Measurements from ENCODE around the gene TRAPPC11. TPM values are rescaled to one million over a fixed set of nuclear protein-coding genes. Genes with fewer than 3 reads are reported as not detected.

The TRAPPC11 gene
- total and polyA plus RNA-seq, 4 donors: 7.6 to 27.9 (median 14.9) TPM

- TF ChIP-seq MAX (IDR thresholded peaks at IDR 0.05): no peak
- no peak for TF ChIP-seq YY1 (IDR thresholded peaks at IDR 0.05)
- no peak for TF ChIP-seq RXRA (IDR thresholded peaks at IDR 0.05)
- TF ChIP-seq SP1 (IDR thresholded peaks at IDR 0.05): no peak
- TF ChIP-seq HNF4G (IDR thresholded peaks at IDR 0.05): no peak
- Histone ChIP-seq H3K36me3 (ENCODE audit: control insufficient read depth in 4 of 4, insufficient read depth in 3 of 4, low read depth in 1 of 4, low read length in 3 of 4) (no peaks in the 10 kb centered on the region), H3K9me3 (ENCODE audit: control insufficient read depth in 4 of 4, low read length in 3 of 4) (no peaks in the 10 kb centered on the region), H3K27me3 (ENCODE audit: control insufficient read depth in 4 of 4, insufficient read depth in 4 of 4, low read length in 3 of 4) (no peaks in the 10 kb centered on the region), H3K9ac (ENCODE audit: low read depth in 1 of 2, low read length in 2 of 2) (no peak overlapping the region), H3K27ac (ENCODE audit: low read depth in 1 of 2, low read length in 2 of 2) (no peak overlapping the region), H3K4me1 (ENCODE audit: control insufficient read depth in 4 of 4, insufficient read depth in 4 of 4, low read length in 3 of 4) (peaks cover 7 to 17% (median 13%) of the 10 kb centered on the region in 4 donors), H3K4me3 (ENCODE audit: low read depth in 1 of 3, low read length in 3 of 3) (no peak overlapping the region)
- WGBS: 79% methylated on average over 10 of the region's 10 CpGs
- no peak for DNase-seq (ENCODE audit: low spot score)
Observed at GRCh38 chr4:183635321-183635720, 23.8 kb upstream of the TRAPPC11 start.

GRCh38 chr4:183635741-183636140 lies 23.4 kb upstream of the TRAPPC11 start:
- no peaks in the 10 kb centered on the region for H3K27me3 ChIP-seq (ENCODE audit: control insufficient read depth in 4 of 4, insufficient read depth in 4 of 4, low read length in 3 of 4)
- no peaks in the 10 kb centered on the region for H3K9me3 ChIP-seq (ENCODE audit: control insufficient read depth in 4 of 4, low read length in 3 of 4)
- WGBS: 89% methylated on average over 5 of the region's 5 CpGs
- H3K36me3 ChIP-seq (ENCODE audit: control insufficient read depth in 4 of 4, insufficient read depth in 3 of 4, low read depth in 1 of 4, low read length in 3 of 4): no peaks in the 10 kb centered on the region
- no peak overlapping the region for H3K27ac ChIP-seq (ENCODE audit: low read depth in 1 of 2, low read length in 2 of 2)
- DNase-seq (ENCODE audit: low spot score): no peak
- peaks cover 7 to 17% (median 13%) of the 10 kb centered on the region in 4 donors for H3K4me1 ChIP-seq (ENCODE audit: control insufficient read depth in 4 of 4, insufficient read depth in 4 of 4, low read length in 3 of 4)
- TF ChIP-seq YY1 (IDR thresholded peaks at IDR 0.05): no peak
- no peak for TF ChIP-seq HNF4G (IDR thresholded peaks at IDR 0.05)
- TF ChIP-seq TAF1 (conservative IDR thresholded peaks at IDR 0.05): no peak
- TF ChIP-seq HNF4A (conservative IDR thresholded peaks at IDR 0.05): no peak
- TF ChIP-seq JUND (IDR thresholded peaks at IDR 0.05): no peak
- TF ChIP-seq ATF3 (IDR thresholded peaks at IDR 0.05): no peak
- TF ChIP-seq MAX (IDR thresholded peaks at IDR 0.05): no peak
- H3K9ac ChIP-seq (ENCODE audit: low read depth in 1 of 2, low read length in 2 of 2): no peak overlapping the region
- H3K4me3 ChIP-seq (ENCODE audit: low read depth in 1 of 3, low read length in 3 of 3): no peak overlapping the region

- WGBS: 47% methylated on average over 8 of the region's 8 CpGs
- H3K4me3 ChIP-seq (ENCODE audit: low read depth in 1 of 3, low read length in 3 of 3): peak overlapping the region in 1 of 3 donors; percentile 45
Observed at GRCh38 chr4:183636503-183636902, 22.6 kb upstream of the TRAPPC11 start.

GRCh38 chr4:183636923-183637322 lies 22.2 kb upstream of the TRAPPC11 start:
- Histone ChIP-seq H3K4me1 (ENCODE audit: control insufficient read depth in 4 of 4, insufficient read depth in 4 of 4, low read length in 3 of 4) (peaks cover 7 to 17% (median 11%) of the 10 kb centered on the region in 4 donors), H3K27ac (ENCODE audit: low read depth in 1 of 2, low read length in 2 of 2) (no peak overlapping the region), H3K9ac (ENCODE audit: low read depth in 1 of 2, low read length in 2 of 2) (peak overlapping the region in 1 of 2 donors; percentile 66), H3K27me3 (ENCODE audit: control insufficient read depth in 4 of 4, insufficient read depth in 4 of 4, low read length in 3 of 4) (no peaks in the 10 kb centered on the region), H3K36me3 (ENCODE audit: control insufficient read depth in 4 of 4, insufficient read depth in 3 of 4, low read depth in 1 of 4, low read length in 3 of 4) (no peaks in the 10 kb centered on the region), H3K9me3 (ENCODE audit: control insufficient read depth in 4 of 4, low read length in 3 of 4) (no peaks in the 10 kb centered on the region), H3K4me3 (ENCODE audit: low read depth in 1 of 3, low read length in 3 of 3) (peak overlapping the region in 1 of 3 donors; percentile 45)
- 25% methylated on average over 5 of the region's 5 CpGs for WGBS
- DNase-seq (ENCODE audit: low spot score): no peak
- TF ChIP-seq FOXA2 (IDR thresholded peaks at IDR 0.05) (no peak), HNF4G (IDR thresholded peaks at IDR 0.05) (no peak), TAF1 (conservative IDR thresholded peaks at IDR 0.05) (no peak), ZBTB33 (IDR thresholded peaks at IDR 0.05) (no peak), SP1 (IDR thresholded peaks at IDR 0.05) (no peak), JUND (IDR thresholded peaks at IDR 0.05) (no peak), RXRA (IDR thresholded peaks at IDR 0.05) (no peak), ATF3 (IDR thresholded peaks at IDR 0.05) (no peak), RAD21 (IDR thresholded peaks at IDR 0.05) (no peak), FOXA1 (IDR thresholded peaks at IDR 0.05) (no peak), REST (IDR thresholded peaks at IDR 0.05) (no peak)

More at GRCh38 chr4:183636503-183636902, 22.6 kb upstream of the TRAPPC11 start:
- H3K9ac ChIP-seq (ENCODE audit: low read depth in 1 of 2, low read length in 2 of 2): peak overlapping the region in 1 of 2 donors; percentile 66
- no peak for DNase-seq (ENCODE audit: low spot score)
- H3K36me3 ChIP-seq (ENCODE audit: control insufficient read depth in 4 of 4, insufficient read depth in 3 of 4, low read depth in 1 of 4, low read length in 3 of 4): no peaks in the 10 kb centered on the region
- no peaks in the 10 kb centered on the region for H3K27me3 ChIP-seq (ENCODE audit: control insufficient read depth in 4 of 4, insufficient read depth in 4 of 4, low read length in 3 of 4)
- TF ChIP-seq RAD21 (IDR thresholded peaks at IDR 0.05): peak; percentile 42 to 59
- no peak for TF ChIP-seq YY1 (IDR thresholded peaks at IDR 0.05)
- TF ChIP-seq HNF4A (conservative IDR thresholded peaks at IDR 0.05): peak in 1 of 2 donors; percentile 4
- no peak overlapping the region for H3K27ac ChIP-seq (ENCODE audit: low read depth in 1 of 2, low read length in 2 of 2)
- no peaks in the 10 kb centered on the region for H3K9me3 ChIP-seq (ENCODE audit: control insufficient read depth in 4 of 4, low read length in 3 of 4)
- peaks cover 7 to 17% (median 12%) of the 10 kb centered on the region in 4 donors for H3K4me1 ChIP-seq (ENCODE audit: control insufficient read depth in 4 of 4, insufficient read depth in 4 of 4, low read length in 3 of 4)

Data from liver (tissue), 9 donors.